COLO829 (cell line): ENCODE results near the gene CCDC181.

Source experiments
- DNase-seq: peaks from one replicate; pipeline ENCODE4 v3.0.0; 2012; ENCODE audit warnings: low spot score

CCDC181 gene

GRCh38 chr1:169395955-169396354 lies 31.3 kb downstream of the CCDC181 start:
- no peak for DNase-seq

GRCh38 chr1:169392406-169392805 lies 34.9 kb downstream of the CCDC181 start:
- no peak for DNase-seq

GRCh38 chr1:169390303-169390702 lies 37.0 kb downstream of the CCDC181 start:
- no peak for DNase-seq

- no peak for DNase-seq
These were observed 39.9 kb downstream of the CCDC181 start for GRCh38 chr1:169387399-169387798.

GRCh38 chr1:169383449-169383848 lies 43.8 kb downstream of the CCDC181 start:
- no peak for DNase-seq

GRCh38 chr1:169381162-169381561 lies 46.1 kb downstream of the CCDC181 start:
- no peak for DNase-seq

- no peak for DNase-seq
These were observed 55.9 kb downstream of the CCDC181 start for GRCh38 chr1:169371404-169371803.

GRCh38 chr1:169368406-169368769 lies 58.9 kb downstream of the CCDC181 start:
- DNase-seq: peak; percentile 13

- DNase-seq: peak; percentile 98
These were observed 59.4 kb downstream of the CCDC181 start, which contains the start of the genes BLZF1 and NME7 for GRCh38 chr1:169367686-169368405. Gene BLZF1, plus strand, starts transcription at chr1:169368195. Its CDS starts 1,328 bp downstream, at chr1:169369523. Gene NME7, minus strand, starts transcription at chr1:169367797. Its CDS starts 87 bp downstream, at chr1:169367710.

GRCh38 chr1:169367096-169367685 lies 60.1 kb downstream of the CCDC181 start:
- no peak for DNase-seq

GRCh38 chr1:169364948-169365347 lies 62.3 kb downstream of the CCDC181 start:
- DNase-seq: no peak

GRCh38 chr1:169363046-169363730 lies 64.1 kb downstream of the CCDC181 start:
- peak; percentile 47 for DNase-seq

GRCh38 chr1:169361281-169361680 lies 66.0 kb downstream of the CCDC181 start:
- no peak for DNase-seq

GRCh38 chr1:169360415-169360814 lies 66.9 kb downstream of the CCDC181 start:
- DNase-seq: no peak

GRCh38 chr1:169348383-169349036 lies 78.8 kb downstream of the CCDC181 start:
- peak; percentile 40 for DNase-seq

GRCh38 chr1:169347688-169348382 lies 79.4 kb downstream of the CCDC181 start:
- DNase-seq: no peak

GRCh38 chr1:169346036-169346589 lies 81.2 kb downstream of the CCDC181 start:
- no peak for DNase-seq

- DNase-seq: no peak
These were observed 81.8 kb downstream of the CCDC181 start for GRCh38 chr1:169345511-169345910.
